SKM-1 (cell line): ENCODE data around the gene RASGEF1B.
"Not testable (repeated sequence)": the region's sequence is repeated elsewhere in the genome, so short reads cannot be mapped to it uniquely, and the experiment has no call there.

Source experiments
- DNase-seq: peaks from one replicate; lab custom pipeline; 2025; ENCODE audit not compliant: unreplicated experiment; lab: John Stamatoyannopoulos, UW

RASGEF1B gene

GRCh38 chr4:81432825-81433224 is 38.9 kb downstream of the RASGEF1B start:
- no peak for DNase-seq

- DNase-seq, result no peak
Measured at GRCh38 chr4:81431971-81432370, 39.7 kb downstream of the RASGEF1B start.

GRCh38 chr4:81429607-81430006 is 42.1 kb downstream of the RASGEF1B start:
- no peak for DNase-seq

GRCh38 chr4:81429031-81429430 is 42.7 kb downstream of the RASGEF1B start:
- no peak for DNase-seq

- DNase-seq, result no peak
Measured at GRCh38 chr4:81428002-81428401, 43.7 kb downstream of the RASGEF1B start.

GRCh38 chr4:81427344-81427821 is 44.3 kb downstream of the RASGEF1B start:
- DNase-seq, result no peak

- no peak for DNase-seq
Measured at GRCh38 chr4:81426770-81427289, 44.9 kb downstream of the RASGEF1B start.

- no peak for DNase-seq
Measured at GRCh38 chr4:81424816-81425755, 46.6 kb downstream of the RASGEF1B start.

- no peak for DNase-seq
Measured at GRCh38 chr4:81424336-81424735, 47.4 kb downstream of the RASGEF1B start.

- no peak for DNase-seq
Measured at GRCh38 chr4:81422595-81422994, 49.1 kb downstream of the RASGEF1B start.

GRCh38 chr4:81421346-81422218 is 50.1 kb downstream of the RASGEF1B start:
- DNase-seq, result peak; percentile 65

- DNase-seq, result no peak
Measured at GRCh38 chr4:81418572-81418971, 53.1 kb downstream of the RASGEF1B start.

- DNase-seq, result no peak
Measured at GRCh38 chr4:81412946-81413495, 58.7 kb downstream of the RASGEF1B start.

GRCh38 chr4:81410680-81411079 is 61.0 kb downstream of the RASGEF1B start:
- no peak for DNase-seq

- DNase-seq, result no peak
Measured at GRCh38 chr4:81409836-81410235, 61.9 kb downstream of the RASGEF1B start.

- no peak for DNase-seq
Measured at GRCh38 chr4:81408341-81408740, 63.4 kb downstream of the RASGEF1B start.

GRCh38 chr4:81407726-81408125 is 64.0 kb downstream of the RASGEF1B start:
- DNase-seq, result no peak

GRCh38 chr4:81406481-81406880 is 65.2 kb downstream of the RASGEF1B start:
- DNase-seq, result not testable (repeated sequence)

- DNase-seq, result peak; percentile 90
Measured at GRCh38 chr4:81405900-81406401, 65.8 kb downstream of the RASGEF1B start.

- no peak for DNase-seq
Measured at GRCh38 chr4:81404741-81405140, 67.0 kb downstream of the RASGEF1B start.

GRCh38 chr4:81404294-81404693 is 67.4 kb downstream of the RASGEF1B start:
- no peak for DNase-seq
